HEK293 (cell line): Measurements from ENCODE around the gene HIBCH.

ENCODE experiments used
- MZF1 ChIP-seq: fragments of 450-650 bp; formaldehyde crosslinking; IDR thresholded peaks from 2 replicates; pipeline ENCODE4 v1.5.1; 2017; ENCODE audit warnings: missing biosample characterization, missing genetic modification characterization, borderline replicate concordance
- PBX3 ChIP-seq: sonication (generic); formaldehyde crosslinking; IDR thresholded peaks from 2 replicates; pipeline ENCODE4 v1.8.1; 2022; ENCODE audit warnings: mild to moderate bottlenecking, moderate library complexity, missing genetic modification reagents
- REST ChIP-seq: fragments of 450-650 bp; formaldehyde crosslinking; IDR thresholded peaks from 2 replicates; pipeline ENCODE4 v1.5.1; 2016; ENCODE audit warnings: missing biosample characterization, missing genetic modification characterization
- SP7 ChIP-seq: fragments of 450-650 bp; formaldehyde crosslinking; IDR thresholded peaks from 2 replicates; pipeline ENCODE4 v1.5.1; 2016; ENCODE audit warnings: missing biosample characterization, missing genetic modification characterization
- TCF7L2 ChIP-seq: IDR thresholded peaks from 2 replicates; pipeline ENCODE4 v1.6.1; 2011; ENCODE audit warnings: low read depth, mild to moderate bottlenecking, inconsistent platforms, low read length, moderate library complexity, borderline replicate concordance
- TRIM28 ChIP-seq: IDR thresholded peaks from 2 replicates; pipeline ENCODE4 v1.6.1; 2011; ENCODE audit warnings: low read length, control low read depth, borderline replicate concordance
- ZBTB26 ChIP-seq: fragments of 450-650 bp; formaldehyde crosslinking; optimal IDR thresholded peaks from 2 replicates; pipeline ENCODE3; 2016; ENCODE audit warnings: missing biosample characterization, mild to moderate bottlenecking, missing genetic modification characterization
- ZNF184 ChIP-seq: fragments of 450-650 bp; IDR thresholded peaks from 2 replicates; pipeline ENCODE4 v1.5.1; 2018; ENCODE audit warnings: missing biosample characterization, mild to moderate bottlenecking, missing genetic modification characterization
- ZNF324 ChIP-seq: fragments of 450-650 bp; formaldehyde crosslinking; IDR thresholded peaks from 2 replicates; pipeline ENCODE4 v1.5.1; 2016; ENCODE audit warnings: missing biosample characterization, missing genetic modification characterization
- ZNF404 ChIP-seq: fragments of 450-650 bp; formaldehyde crosslinking; IDR thresholded peaks from 2 replicates; pipeline ENCODE4 v1.5.1; 2017; ENCODE audit warnings: missing biosample characterization, missing genetic modification characterization
- ZNF670 ChIP-seq: fragments of 450-650 bp; formaldehyde crosslinking; IDR thresholded peaks from 2 replicates; pipeline ENCODE4 v1.5.1; 2016; ENCODE audit warnings: missing biosample characterization, missing genetic modification characterization, low read depth
- ZNF704 ChIP-seq: fragments of 450-650 bp; formaldehyde crosslinking; IDR thresholded peaks from 2 replicates; pipeline ENCODE4 v1.5.1; 2016; ENCODE audit warnings: missing biosample characterization, missing genetic modification characterization
- TF ChIP-seq, protein P1 (sequence below): fragments of 450-650 bp; formaldehyde crosslinking; IDR thresholded peaks from 2 replicates; pipeline ENCODE4 v1.5.1; 2016; ENCODE audit warnings: missing biosample characterization, missing genetic modification characterization
- TF ChIP-seq, protein P2 (sequence below): fragments of 450-650 bp; formaldehyde crosslinking; conservative IDR thresholded peaks from 2 replicates; pipeline ENCODE4 v1.5.1; 2016; ENCODE audit warnings: low read depth, missing biosample characterization, missing genetic modification characterization

- TF ChIP-seq, protein P1, sequence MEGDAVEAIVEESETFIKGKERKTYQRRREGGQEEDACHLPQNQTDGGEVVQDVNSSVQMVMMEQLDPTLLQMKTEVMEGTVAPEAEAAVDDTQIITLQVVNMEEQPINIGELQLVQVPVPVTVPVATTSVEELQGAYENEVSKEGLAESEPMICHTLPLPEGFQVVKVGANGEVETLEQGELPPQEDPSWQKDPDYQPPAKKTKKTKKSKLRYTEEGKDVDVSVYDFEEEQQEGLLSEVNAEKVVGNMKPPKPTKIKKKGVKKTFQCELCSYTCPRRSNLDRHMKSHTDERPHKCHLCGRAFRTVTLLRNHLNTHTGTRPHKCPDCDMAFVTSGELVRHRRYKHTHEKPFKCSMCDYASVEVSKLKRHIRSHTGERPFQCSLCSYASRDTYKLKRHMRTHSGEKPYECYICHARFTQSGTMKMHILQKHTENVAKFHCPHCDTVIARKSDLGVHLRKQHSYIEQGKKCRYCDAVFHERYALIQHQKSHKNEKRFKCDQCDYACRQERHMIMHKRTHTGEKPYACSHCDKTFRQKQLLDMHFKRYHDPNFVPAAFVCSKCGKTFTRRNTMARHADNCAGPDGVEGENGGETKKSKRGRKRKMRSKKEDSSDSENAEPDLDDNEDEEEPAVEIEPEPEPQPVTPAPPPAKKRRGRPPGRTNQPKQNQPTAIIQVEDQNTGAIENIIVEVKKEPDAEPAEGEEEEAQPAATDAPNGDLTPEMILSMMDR (tag by site-specific recombination) = no peak
- no peak for TF ChIP-seq MZF1 (tag by site-specific recombination)
- TF ChIP-seq ZNF404 (tag by site-specific recombination) = no peak
- no peak for TF ChIP-seq TRIM28
- TF ChIP-seq ZBTB26 (tag by site-specific recombination) = no peak
- TF ChIP-seq ZNF670 (tag by site-specific recombination) = no peak
- TF ChIP-seq SP7 = no peak
- no peak for TF ChIP-seq PBX3 (CRISPR knock-in tag)
- no peak for TF ChIP-seq REST
- TF ChIP-seq ZNF704 (tag by site-specific recombination) = no peak
- TF ChIP-seq, protein P2, sequence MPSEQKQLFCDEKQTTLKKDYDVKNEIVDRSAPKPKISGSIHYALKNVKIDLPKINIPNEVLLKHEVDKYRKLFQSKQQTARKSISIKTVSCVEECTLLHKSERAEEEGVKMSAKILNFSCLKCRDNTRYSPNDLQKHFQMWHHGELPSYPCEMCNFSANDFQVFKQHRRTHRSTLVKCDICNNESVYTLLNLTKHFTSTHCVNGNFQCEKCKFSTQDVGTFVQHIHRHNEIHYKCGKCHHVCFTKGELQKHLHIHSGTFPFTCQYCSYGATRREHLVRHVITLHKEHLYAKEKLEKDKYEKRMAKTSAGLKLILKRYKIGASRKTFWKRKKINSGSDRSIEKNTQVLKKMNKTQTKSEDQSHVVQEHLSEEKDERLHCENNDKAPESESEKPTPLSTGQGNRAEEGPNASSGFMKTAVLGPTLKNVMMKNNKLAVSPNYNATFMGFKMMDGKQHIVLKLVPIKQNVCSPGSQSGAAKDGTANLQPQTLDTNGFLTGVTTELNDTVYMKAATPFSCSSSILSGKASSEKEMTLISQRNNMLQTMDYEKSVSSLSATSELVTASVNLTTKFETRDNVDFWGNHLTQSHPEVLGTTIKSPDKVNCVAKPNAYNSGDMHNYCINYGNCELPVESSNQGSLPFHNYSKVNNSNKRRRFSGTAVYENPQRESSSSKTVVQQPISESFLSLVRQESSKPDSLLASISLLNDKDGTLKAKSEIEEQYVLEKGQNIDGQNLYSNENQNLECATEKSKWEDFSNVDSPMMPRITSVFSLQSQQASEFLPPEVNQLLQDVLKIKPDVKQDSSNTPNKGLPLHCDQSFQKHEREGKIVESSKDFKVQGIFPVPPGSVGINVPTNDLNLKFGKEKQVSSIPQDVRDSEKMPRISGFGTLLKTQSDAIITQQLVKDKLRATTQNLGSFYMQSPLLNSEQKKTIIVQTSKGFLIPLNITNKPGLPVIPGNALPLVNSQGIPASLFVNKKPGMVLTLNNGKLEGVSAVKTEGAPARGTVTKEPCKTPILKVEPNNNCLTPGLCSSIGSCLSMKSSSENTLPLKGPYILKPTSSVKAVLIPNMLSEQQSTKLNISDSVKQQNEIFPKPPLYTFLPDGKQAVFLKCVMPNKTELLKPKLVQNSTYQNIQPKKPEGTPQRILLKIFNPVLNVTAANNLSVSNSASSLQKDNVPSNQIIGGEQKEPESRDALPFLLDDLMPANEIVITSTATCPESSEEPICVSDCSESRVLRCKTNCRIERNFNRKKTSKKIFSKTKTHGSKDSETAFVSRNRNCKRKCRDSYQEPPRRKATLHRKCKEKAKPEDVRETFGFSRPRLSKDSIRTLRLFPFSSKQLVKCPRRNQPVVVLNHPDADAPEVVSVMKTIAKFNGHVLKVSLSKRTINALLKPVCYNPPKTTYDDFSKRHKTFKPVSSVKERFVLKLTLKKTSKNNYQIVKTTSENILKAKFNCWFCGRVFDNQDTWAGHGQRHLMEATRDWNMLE (tag by site-specific recombination) = no peak
- TF ChIP-seq ZNF324 = no peak
- TF ChIP-seq ZNF184 = no peak
- no peak for TF ChIP-seq TCF7L2
Measured at GRCh38 chr2:190302052-190302451, 17.6 kb downstream of the HIBCH start.
